AG04450 (cell line): ENCODE measurements around the gene TAF1B. TPM values are rescaled to one million over a fixed set of nuclear protein-coding genes. Genes with fewer than 3 reads are reported as not detected.
A peak's percentile ranks its signal among the peaks of the same experiment; 100 is the strongest.

Experiments used
- CTCF ChIA-PET: fragments of 300-600, 350-600 bp; formaldehyde crosslinking; extraction: SDS; loops from one replicate; lab custom pipeline; 2022; ENCODE audit warnings: antibody characterized with exemption, inconsistent platforms; lab: Charles Lee
- POLR2A ChIA-PET: fragments of 350-600 bp; formaldehyde crosslinking; extraction: SDS; loops from one replicate; lab custom pipeline; 2021; ENCODE audit warnings: antibody characterized with exemption, inconsistent platforms; lab: Yijun Ruan, JAX
- DNase-seq: peaks from one replicate; pipeline ENCODE4 v3.0.0-alpha.2; 2011; ENCODE audit warnings: low read depth, low spot score
- H3K27ac ChIP-seq: one replicate; pipeline ENCODE4 v1.5.1; 2012; ENCODE audit warnings: low read depth, low read length, control low read depth
- H3K27me3 ChIP-seq: one replicate; pipeline ENCODE4 v1.6.0; 2012; ENCODE audit warnings: low read length; ENCODE audit not compliant: control insufficient read depth, insufficient read depth
- H3K4me3 ChIP-seq: 2 replicates; pipeline ENCODE4 v1.5.1; 2011; ENCODE audit warnings: mild to moderate bottlenecking, low read depth, low read length, control low read depth
- H3K9me3 ChIP-seq: 2 replicates; pipeline ENCODE4 v1.5.1; 2012; ENCODE audit warnings: low read length; ENCODE audit not compliant: control insufficient read depth, insufficient read depth
- CTCF ChIP-seq: IDR thresholded peaks from 2 replicates; pipeline ENCODE4 v1.5.1; 2011; ENCODE audit warnings: low read depth, low read length, control low read depth, inconsistent platforms
- polyA minus RNA-seq: library from RNA; depleted of rRNA, polyadenylated mRNA; stranded (reverse); fragments of >200 nt; gene quantifications from 2 replicates; pipeline ENCODE4 v1.2.3, GENCODE V29; 2011; rRNA and poly(A)+ RNA removed
- polyA plus RNA-seq: library from polyadenylated mRNA; depleted of rRNA; stranded (reverse); fragments of >200 nt; gene quantifications from 2 replicates; pipeline ENCODE4 v1.2.3, GENCODE V29; 2011; rRNA removed

The TAF1B gene
- polyA plus RNA-seq = 17.2 and 25.8 TPM in 2 replicates
- 23.7 and 27.7 TPM in 2 replicates for polyA minus RNA-seq

GRCh38 chr2:9843229-9844035 lies at the start of gene TAF1B:
TAF1B (plus strand) TSS chr2:9843474; CDS start chr2:9843542, 68 bp downstream.
- ChIA-PET POLR2A (interaction anchor here (0.6 to 2.0 kb wide), 16 partner anchors 10 to 370 kb away, joined by 3 to 11 read pairs (median 5); partner anchors contain the start of gene YWHAQ), CTCF (interaction anchor here (1.1 to 4.4 kb wide), 6 partner anchors 29 to 229 kb away, joined by 3 to 32 read pairs (median 4); no protein-coding TSS in a partner anchor)
- H3K4me3 ChIP-seq = peak within 1 kb of the TSS; percentile 78
- peak within 1 kb of the TSS; percentile 88 for H3K27ac ChIP-seq
- H3K27me3 ChIP-seq = no peaks in the 10 kb centered on the region
- no peaks in the 10 kb centered on the region for H3K9me3 ChIP-seq
- TF ChIP-seq CTCF = peak; percentile 28; the same call in 1 of the 2 replicates
- DNase-seq = peak; percentile 75

GRCh38 chr2:9793918-9794717 lies 49.2 kb upstream of the TAF1B start:
- Histone ChIP-seq H3K27ac (no peak overlapping the region), H3K27me3 (peaks cover 5% of the 10 kb centered on the region), H3K4me3 (no peak overlapping the region), H3K9me3 (no peaks in the 10 kb centered on the region; the same call in 1 of the 2 replicates)
- no peak for DNase-seq
- ChIA-PET CTCF (interaction anchor here (0.8 to 2.0 kb wide), 3 partner anchors 20 to 190 kb away, joined by 3 to 6 read pairs (median 3); no protein-coding TSS in a partner anchor), POLR2A (interaction anchor here (0.5 to 0.6 kb wide), 2 partner anchors 262 to 296 kb away, joined by 5 read pairs; no protein-coding TSS in a partner anchor)
- no peak for TF ChIP-seq CTCF

GRCh38 chr2:9795071-9795470 lies 48.2 kb upstream of the TAF1B start:
- Histone ChIP-seq H3K27me3 (peaks cover 3% of the 10 kb centered on the region), H3K4me3 (no peak overlapping the region), H3K27ac (peak overlapping the region; percentile 2), H3K9me3 (no peaks in the 10 kb centered on the region)
- ChIA-PET POLR2A (no interaction called here), CTCF (interaction anchor here (0.8 to 2.0 kb wide), 2 partner anchors 19 to 189 kb away, joined by 3 to 6 read pairs; no protein-coding TSS in a partner anchor)
- DNase-seq = no peak
- no peak for TF ChIP-seq CTCF

GRCh38 chr2:9796056-9797010 lies 46.9 kb upstream of the TAF1B start:
- Histone ChIP-seq H3K9me3 (no peaks in the 10 kb centered on the region), H3K27me3 (peaks cover 3% of the 10 kb centered on the region), H3K27ac (no peak overlapping the region), H3K4me3 (no peak overlapping the region)
- CTCF ChIA-PET = interaction anchor here (1.4 to 2.6 kb wide), 2 partner anchors 26 to 252 kb away, joined by 4 to 11 read pairs; no protein-coding TSS in a partner anchor
- 0 out of 2 replicates have a peak, but pooled peaks have one; percentile 12 for TF ChIP-seq CTCF
- no peak for DNase-seq
- POLR2A ChIA-PET = no interaction called here
